GM18907 (cell line): ENCODE data around the gene MUC22.
"Not testable (repeated sequence)": the region's sequence is repeated elsewhere in the genome, so short reads cannot be mapped to it uniquely, and the experiment has no call there.

Experiments used
- ATAC-seq: cut with Tn5 transposase; IDR thresholded peaks from one replicate; pipeline ENCODE4 v1.9.1; 2021; ENCODE audit warnings: mild to moderate bottlenecking, moderate library complexity; ENCODE audit not compliant: unreplicated experiment

MUC22 gene

GRCh38 chr6:31010393-31011060 is at the start of gene MUC22:
Gene MUC22, plus strand, starts transcription at chr6:31010474. Its CDS starts 233 bp downstream, at chr6:31010707.
- ATAC-seq, result no peak

- no peak for ATAC-seq
Measured at GRCh38 chr6:30960907-30961673, 49.2 kb upstream of the MUC22 start.

GRCh38 chr6:30962716-30963115 is 47.6 kb upstream of the MUC22 start:
- no peak for ATAC-seq

- no peak for ATAC-seq
Measured at GRCh38 chr6:30963641-30964040, 46.6 kb upstream of the MUC22 start.

- no peak for ATAC-seq
Measured at GRCh38 chr6:30964075-30964474, 46.2 kb upstream of the MUC22 start.

- ATAC-seq, result no peak
Measured at GRCh38 chr6:30965140-30965601, 45.1 kb upstream of the MUC22 start.

- no peak for ATAC-seq
Measured at GRCh38 chr6:30966154-30966553, 44.1 kb upstream of the MUC22 start.

- ATAC-seq, result not testable (repeated sequence)
Measured at GRCh38 chr6:30969171-30969570, 41.1 kb upstream of the MUC22 start.

- ATAC-seq, result no peak
Measured at GRCh38 chr6:30970946-30971345, 39.3 kb upstream of the MUC22 start.

GRCh38 chr6:30972816-30973215 is 37.5 kb upstream of the MUC22 start:
- ATAC-seq, result no peak

GRCh38 chr6:30974490-30975252 is 35.6 kb upstream of the MUC22 start:
- no peak for ATAC-seq

GRCh38 chr6:30979141-30979540 is 31.1 kb upstream of the MUC22 start:
- no peak for ATAC-seq

- ATAC-seq, result no peak
Measured at GRCh38 chr6:30979690-30980089, 30.6 kb upstream of the MUC22 start.

- ATAC-seq, result no peak
Measured at GRCh38 chr6:30981942-30982772, 28.1 kb upstream of the MUC22 start.

GRCh38 chr6:30983439-30983838 is 26.8 kb upstream of the MUC22 start, which contains the start of gene MUC21:
Gene MUC21, plus strand, starts transcription at chr6:30983718. Its CDS starts 241 bp downstream, at chr6:30983959.
- ATAC-seq, result no peak

GRCh38 chr6:30985490-30985889 is 24.8 kb upstream of the MUC22 start:
- no peak for ATAC-seq

GRCh38 chr6:30987304-30987703 is 23.0 kb upstream of the MUC22 start:
- no peak for ATAC-seq

- ATAC-seq, result no peak
Measured at GRCh38 chr6:30988209-30988825, 22.0 kb upstream of the MUC22 start.

GRCh38 chr6:30990422-30991086 is 19.7 kb upstream of the MUC22 start:
- ATAC-seq, result no peak

GRCh38 chr6:30991891-30992290 is 18.4 kb upstream of the MUC22 start:
- no peak for ATAC-seq
